Stimulated activated CD8-positive, alpha-beta memory T cell treated with anti-CD3 and anti-CD28 coated beads, Interleukin-2, amount 100 ng/mL, for 1 hour (primary cell): ENCODE measurements around the gene WIPF3.

Experiments
- DNase-seq, 2 donors: peaks; one replicate each; pipeline ENCODE4 v3.0.0-alpha.2; 2020; ENCODE audit warnings: low read depth in 2 of 2

Gene WIPF3

GRCh38 chr7:29906200-29907022 is 100.1 kb downstream of the WIPF3 start:
- DNase-seq: no peak

GRCh38 chr7:29914180-29914579 is 107.9 kb downstream of the WIPF3 start:
- no peak for DNase-seq

DNA sequence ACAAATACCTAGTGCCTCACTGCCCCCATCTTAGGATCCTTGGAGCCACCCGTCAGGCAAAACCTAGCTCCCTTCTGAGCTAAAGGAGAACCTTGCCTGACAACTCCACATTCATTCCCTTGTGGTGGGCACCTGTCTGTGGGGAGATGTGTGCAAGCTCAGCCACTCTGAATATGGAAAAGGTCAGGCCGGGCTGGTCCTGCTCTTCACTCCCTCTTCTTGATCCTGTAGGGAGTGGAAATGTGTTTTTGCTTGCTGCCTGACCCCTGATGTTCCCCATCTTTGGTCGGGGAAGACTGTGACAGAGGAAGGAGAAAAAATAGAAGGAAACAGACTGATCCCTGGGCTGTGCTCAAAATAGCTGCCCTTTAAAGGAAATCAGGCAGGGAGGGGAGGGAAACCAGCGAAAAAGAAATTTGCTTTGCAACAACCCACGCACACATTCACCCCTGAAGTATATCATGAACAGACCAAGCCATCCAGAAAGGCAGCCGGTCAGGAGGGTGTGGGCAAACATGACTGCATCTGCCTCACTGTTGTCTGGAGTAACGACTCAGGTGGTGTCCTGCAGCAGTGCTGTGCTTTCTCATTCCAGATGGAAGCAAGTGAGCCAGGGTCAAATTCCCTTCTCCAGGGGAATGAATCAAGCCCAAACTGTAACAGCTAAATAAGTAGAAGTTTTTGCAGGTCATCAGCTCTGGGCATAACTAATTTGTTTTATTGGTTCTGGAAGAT is 109.3 kb downstream of the WIPF3 start:
- no peak for DNase-seq

GRCh38 chr7:29917641-29918040 is 111.3 kb downstream of the WIPF3 start:
- DNase-seq: no peak

DNA sequence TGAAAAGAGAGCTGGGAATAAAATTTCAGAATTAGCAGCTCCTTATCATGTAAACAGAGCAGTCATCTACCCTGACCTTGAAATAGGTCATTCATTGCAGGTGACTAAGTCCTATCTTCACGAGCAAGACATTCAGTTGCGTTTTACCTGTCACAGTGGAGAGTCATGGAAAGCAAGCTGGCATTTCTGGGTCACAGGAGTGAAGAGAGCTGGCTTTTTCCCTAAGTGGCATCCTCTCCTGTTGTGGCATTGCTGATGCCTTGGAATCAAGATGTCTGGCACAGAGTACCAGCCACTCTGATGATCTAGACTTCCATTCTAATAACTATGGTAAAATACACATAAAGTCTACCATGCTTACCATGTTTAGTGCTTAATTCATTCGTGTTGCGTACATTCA is 112.5 kb downstream of the WIPF3 start:
- DNase-seq: no peak

DNA sequence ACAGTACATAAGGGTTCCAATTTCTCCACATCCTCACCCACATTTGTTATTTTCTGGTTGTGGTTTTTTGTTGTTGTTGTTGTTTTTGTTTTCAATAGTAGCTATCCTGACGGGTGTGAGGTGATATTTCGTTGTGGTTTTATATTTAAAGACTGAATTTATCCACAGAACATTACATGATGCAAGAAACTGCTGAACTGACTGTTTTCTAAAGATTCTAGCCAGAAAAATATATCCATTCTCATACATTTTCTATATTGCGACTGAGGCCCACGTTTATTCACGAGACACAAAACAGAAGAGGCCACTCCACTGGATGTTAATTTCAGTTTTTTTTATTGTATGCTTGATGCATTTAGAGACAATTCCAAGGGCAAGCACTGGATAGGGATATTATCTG is 113.5 kb downstream of the WIPF3 start:
- no peak for DNase-seq

GRCh38 chr7:29920491-29920890 is 114.2 kb downstream of the WIPF3 start:
- no peak for DNase-seq

GRCh38 chr7:29921404-29922010 is 115.2 kb downstream of the WIPF3 start:
- DNase-seq: peak in 1 of 2 donors; percentile 9

DNA sequence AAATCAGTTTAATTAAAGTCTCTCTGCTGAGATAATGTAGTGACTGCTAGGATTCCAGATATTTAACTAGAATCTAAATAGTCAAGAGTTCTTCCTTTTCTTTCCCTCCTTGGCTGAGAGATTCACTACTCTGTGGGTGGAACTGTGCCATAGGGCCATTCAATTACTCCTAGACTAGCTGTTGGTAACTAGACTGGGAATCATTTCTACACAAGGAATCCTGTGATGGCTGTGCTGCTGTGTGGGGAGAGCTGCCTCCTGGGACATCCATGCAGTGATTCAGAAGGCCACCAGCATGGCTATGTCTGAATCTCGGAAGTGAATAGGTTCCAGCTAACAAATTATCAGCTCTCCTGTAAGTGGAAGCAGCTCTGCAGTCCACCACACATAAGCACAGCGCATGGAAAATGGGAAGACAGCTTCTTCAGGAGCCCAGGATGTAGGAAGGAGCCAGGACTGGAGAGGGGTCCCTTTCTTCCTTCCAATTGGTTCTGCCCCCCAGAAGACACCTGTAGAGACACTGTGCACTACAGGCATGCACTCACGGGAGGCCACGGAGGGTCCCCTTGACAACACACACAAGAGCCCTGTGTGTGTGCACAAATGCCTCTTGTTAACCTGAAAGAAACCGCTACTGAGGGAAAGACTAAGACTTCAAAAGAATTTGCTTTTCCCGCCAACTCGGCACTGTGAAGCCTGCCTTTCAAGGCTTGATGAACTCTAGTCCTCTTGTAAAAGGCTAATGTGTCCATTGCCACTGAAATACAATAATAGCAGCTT is 116.8 kb downstream of the WIPF3 start:
- no peak for DNase-seq

DNA sequence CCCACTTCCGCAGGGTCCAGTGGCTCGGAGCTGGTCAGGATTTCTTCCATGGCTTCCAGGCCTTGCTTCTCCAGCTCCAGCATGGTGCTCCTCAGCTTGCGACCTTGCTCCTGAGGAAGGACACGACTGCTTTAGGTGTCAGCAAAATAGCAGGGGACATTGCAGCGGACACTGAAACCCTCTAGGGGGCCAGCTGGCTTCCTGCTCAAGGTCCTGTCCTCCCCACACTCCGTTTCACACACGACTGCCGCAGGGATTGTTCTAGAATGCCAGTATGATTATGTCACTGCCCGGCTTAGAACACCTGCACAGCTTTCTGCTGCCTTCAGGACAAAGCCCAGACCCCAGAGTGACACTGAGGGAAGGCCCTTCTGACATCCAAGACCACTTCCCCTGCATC is 117.7 kb downstream of the WIPF3 start:
- DNase-seq: no peak

DNA sequence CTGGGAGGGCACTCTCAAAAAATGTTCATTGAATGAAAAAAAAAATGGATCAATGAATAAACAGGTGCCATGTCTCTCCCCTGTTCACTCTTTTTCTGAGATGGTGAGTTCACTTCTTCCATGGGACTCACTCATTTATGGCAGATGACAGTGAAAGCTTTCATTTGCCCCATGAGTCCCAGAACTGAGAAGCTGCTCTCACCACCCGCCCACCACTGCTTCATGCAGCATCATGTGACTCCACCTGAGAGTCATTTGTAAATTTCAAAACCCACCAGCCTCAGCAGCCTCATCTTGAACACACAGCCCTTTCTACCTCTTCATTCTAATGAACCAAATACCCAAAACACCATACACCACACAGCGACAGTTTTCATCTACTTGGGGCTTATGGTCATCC is 118.4 kb downstream of the WIPF3 start:
- no peak for DNase-seq

DNA sequence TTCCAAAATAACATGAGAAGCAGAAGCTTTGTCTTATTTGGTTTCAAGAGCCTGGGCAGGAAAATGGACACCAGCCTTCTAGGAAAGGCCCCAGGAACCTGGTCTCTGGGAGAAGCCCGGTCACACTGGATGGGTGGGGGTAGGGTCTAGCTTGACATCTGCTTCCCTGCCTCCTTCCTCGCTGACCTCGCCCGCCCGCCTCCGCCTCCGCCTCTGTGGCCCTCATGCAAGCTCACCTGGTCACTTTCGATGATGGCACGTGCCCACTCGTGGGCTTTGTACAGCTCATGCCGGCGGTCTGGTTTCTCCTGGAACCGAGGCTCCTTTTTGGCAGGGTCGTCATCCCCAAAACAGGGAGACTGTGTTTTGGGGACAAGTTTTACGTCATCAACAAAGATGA is 119.9 kb downstream of the WIPF3 start:
- DNase-seq: no peak

DNA sequence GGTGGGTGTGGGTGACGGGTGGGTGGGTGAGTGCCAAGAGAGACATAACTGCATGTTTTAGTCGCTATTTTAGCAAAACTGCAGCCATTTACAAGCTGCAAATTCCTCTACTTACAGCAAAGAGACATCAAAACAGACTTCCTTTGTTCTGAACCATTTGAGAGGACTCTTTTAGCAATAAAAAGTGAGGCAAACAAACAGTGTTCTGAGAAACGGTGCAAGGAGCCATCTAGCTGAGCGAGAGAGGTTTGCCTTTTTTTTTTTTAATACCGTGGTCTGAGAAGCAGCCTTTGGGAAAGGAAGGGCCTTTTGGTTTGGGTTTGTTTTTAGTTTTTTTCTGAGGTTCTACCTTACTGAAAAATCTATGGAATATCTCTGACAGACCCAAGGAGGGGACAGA is 120.4 kb downstream of the WIPF3 start:
- DNase-seq: no peak

DNA sequence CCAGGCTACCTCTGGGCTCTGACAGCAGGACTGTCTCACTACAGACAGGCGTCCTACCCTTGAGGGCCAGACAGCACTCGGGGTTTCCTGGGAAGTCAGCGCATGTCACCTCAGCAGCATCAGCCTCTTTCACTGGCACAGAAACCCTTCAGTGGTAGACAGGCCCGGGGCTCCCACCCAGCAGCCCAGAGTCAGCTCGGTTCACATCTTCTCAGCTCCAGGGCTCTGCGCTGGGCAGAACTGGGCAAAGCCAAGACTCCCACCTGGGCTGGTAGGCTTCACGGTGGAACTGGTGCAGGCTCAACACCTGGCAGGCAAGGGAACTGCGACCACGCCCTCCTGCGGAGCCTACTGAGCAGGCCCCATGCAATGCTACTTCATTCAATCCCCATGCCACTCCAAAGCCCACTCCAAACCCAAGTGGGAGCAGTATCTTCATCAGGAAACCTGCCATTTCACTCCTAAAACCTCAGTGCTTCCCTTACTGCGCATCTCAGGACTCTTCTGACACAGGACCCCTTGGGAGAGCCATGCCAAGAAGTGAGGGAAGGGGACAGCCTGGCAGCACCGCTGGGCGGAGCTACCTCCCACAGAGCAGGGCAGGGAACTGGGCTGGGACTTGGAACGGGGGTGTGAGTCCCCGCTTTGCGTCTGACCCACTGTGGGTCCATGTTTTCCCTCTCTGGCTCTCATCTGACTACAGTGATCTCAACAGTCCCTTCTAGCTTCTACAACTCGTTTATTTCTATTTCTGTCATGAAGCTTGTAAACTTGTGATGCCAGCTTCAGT is 122.9 kb downstream of the WIPF3 start:
- DNase-seq: no peak

GRCh38 chr7:29935111-29935510 is 128.8 kb downstream of the WIPF3 start:
- DNase-seq: no peak

DNA sequence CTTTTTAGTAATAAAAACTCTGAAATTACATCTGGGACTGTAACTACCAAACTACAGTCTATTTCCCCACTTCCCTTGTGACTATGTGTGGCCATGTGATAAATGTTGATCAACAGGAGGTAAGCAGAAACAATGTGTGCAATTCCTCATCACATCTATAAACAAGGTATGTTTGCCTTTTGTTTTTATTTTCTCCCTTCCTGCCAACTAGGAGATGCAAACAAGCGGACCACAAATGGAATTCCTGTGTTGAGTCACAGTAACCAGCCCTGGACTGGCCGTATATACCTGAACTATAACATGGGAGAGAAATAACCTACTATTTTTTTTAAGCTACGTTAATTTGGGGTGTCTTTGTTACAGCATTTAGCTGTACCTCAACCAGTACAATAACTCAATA is 130.8 kb downstream of the WIPF3 start:
- DNase-seq: no peak

DNA sequence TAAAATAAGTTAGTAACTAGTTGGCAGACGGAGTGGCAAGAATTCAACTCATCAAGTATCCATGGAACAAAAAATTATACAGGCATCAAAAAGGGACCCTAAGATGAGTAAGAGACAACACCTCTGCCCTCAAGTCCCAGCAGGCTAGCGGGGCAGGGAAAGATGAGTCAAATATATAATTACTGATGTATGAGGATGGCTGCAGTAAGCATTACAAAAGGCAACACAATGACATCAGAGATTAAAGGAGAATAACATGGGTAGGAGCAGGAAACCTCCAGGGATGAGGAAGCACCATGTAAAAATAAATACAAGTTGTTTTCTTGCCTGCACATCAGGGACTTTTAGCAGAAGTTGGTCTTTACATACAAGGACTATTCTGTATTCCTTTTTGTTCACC is 133.9 kb downstream of the WIPF3 start:
- no peak for DNase-seq

GRCh38 chr7:29945259-29945809 is 139.0 kb downstream of the WIPF3 start:
- DNase-seq: no peak

DNA sequence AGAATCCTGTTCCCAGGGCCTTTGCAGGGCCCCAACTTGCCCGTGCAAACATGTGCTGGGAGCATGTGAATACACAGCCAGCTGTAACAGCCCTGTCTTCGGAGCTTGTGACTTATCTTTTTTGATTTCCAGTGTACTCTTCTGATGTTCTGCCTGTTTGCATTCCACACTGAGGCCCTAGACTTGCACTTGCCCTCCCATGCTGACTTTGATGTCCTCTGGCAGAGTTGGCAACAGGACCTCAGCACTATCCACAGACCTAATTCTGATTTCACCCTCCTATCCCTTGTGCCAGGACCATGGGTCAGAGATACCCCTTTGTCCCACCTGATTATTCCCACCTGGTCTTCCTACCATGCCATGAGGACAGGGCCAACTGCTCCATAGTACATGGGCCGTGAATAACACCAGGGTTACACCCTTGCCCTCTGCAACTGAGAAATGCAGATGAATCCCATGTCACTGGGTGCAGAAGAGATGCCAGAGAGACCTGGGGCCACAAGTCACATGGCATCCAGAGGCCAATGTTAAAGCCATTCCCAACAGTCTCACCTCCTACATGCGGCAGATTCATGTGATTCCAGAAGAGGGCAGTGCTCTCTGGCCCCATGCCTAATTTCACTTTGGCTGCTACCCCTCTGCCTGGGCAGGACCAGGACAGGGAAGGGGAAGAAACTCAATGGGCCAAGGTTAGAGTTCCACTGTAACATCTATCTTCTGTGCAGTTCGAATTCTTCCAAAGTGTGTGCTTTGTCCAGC is 140.3 kb downstream of the WIPF3 start:
- no peak for DNase-seq

DNA sequence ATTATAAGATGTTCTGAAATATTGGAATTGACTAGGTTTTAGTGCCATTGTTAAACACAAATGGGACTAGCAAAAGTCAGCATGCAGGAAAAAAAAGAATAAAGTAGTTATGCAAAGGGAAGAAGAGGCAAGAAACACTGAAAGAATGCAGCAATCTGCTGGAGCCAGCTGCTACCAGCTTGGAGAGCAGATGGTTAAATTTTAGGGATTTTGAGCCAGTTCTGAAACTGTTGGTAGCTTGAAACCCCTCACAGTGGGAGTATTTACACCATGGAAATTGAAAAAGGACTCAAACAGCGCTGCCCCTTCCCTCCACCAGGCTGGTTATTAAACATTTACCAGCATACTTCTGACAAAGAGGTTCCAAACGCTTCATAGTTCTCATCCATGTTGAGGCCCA is 142.3 kb downstream of the WIPF3 start:
- no peak for DNase-seq
